HepG2 (cell line): ENCODE data around the gene BPIFB4. TPM values are rescaled to one million over a fixed set of nuclear protein-coding genes. Genes with fewer than 3 reads are reported as not detected.
"Not testable (repeated sequence)": the region's sequence is repeated elsewhere in the genome, so short reads cannot be mapped to it uniquely, and the experiment has no call there.

Experiments used
- CEBPB ChIP-seq: IDR thresholded peaks from 2 replicates; pipeline ENCODE4 v1.6.1; 2011; ENCODE audit warnings: low read depth, low read length, improper control_type of control experiment, borderline replicate concordance
- CREB1 ChIP-seq, 2 experiments: fragments of 450-650 bp in 1 of 2; IDR thresholded peaks; 2 replicates each; pipeline ENCODE4 v1.6.1; 2016 to 2017; ENCODE audit warnings: control low read depth in 1 of 2, mild to moderate bottlenecking in 1 of 2, missing compliant biosample characterization in 1 of 2, missing genetic modification characterization in 1 of 2
- ELF3 ChIP-seq: IDR thresholded peaks from 2 replicates; pipeline ENCODE4 v1.6.1; 2016; ENCODE audit warnings: missing genetic modification reagents, missing compliant biosample characterization
- FOSL2 ChIP-seq: sonication (generic); formaldehyde crosslinking; IDR thresholded peaks from 2 replicates; pipeline ENCODE4 v1.4.0; 2020; ENCODE audit warnings: missing genetic modification reagents
- FOXK1 ChIP-seq: sonication (generic); formaldehyde crosslinking; IDR thresholded peaks from 2 replicates; pipeline ENCODE4 v1.4.0; 2020; ENCODE audit warnings: low read depth, missing genetic modification reagents, borderline replicate concordance
- GFI1 ChIP-seq: sonication (generic); formaldehyde crosslinking; IDR thresholded peaks from 2 replicates; pipeline ENCODE4 v1.5.0; 2020; ENCODE audit warnings: missing genetic modification reagents, mild to moderate bottlenecking, borderline replicate concordance
- HMG20B ChIP-seq: conservative IDR thresholded peaks from 2 replicates; pipeline ENCODE4 v1.6.1; 2016; ENCODE audit warnings: missing genetic modification reagents, missing compliant biosample characterization
- KLF16 ChIP-seq, 2 experiments: sonication (generic) in 1 of 2; formaldehyde crosslinking in 1 of 2; IDR thresholded peaks; 2 replicates each; pipeline versions ENCODE4 v1.6.1 to v1.8.0; 2016 to 2023; ENCODE audit warnings: missing genetic modification reagents in 2 of 2, missing compliant biosample characterization in 1 of 2
- MXI1 ChIP-seq: IDR thresholded peaks from 3 replicates; pipeline ENCODE4 v1.6.1; 2012; ENCODE audit warnings: low read depth, low read length, inconsistent platforms, borderline replicate concordance
- NFYB ChIP-seq: sonication (generic); formaldehyde crosslinking; IDR thresholded peaks from 2 replicates; pipeline ENCODE4 v1.4.0; 2020; ENCODE audit warnings: missing genetic modification reagents
- NFYC ChIP-seq: IDR thresholded peaks from 2 replicates; pipeline ENCODE4 v1.6.1; 2016; ENCODE audit warnings: missing genetic modification reagents, missing compliant biosample characterization
- RARA ChIP-seq: IDR thresholded peaks from 2 replicates; pipeline ENCODE4 v1.6.1; 2016; ENCODE audit warnings: missing genetic modification reagents, missing compliant biosample characterization
- TBX3 ChIP-seq: fragments of 450-650 bp; IDR thresholded peaks from 2 replicates; pipeline ENCODE4 v1.6.1; 2017; ENCODE audit warnings: antibody characterized with exemption, mild to moderate bottlenecking, inconsistent platforms, borderline replicate concordance
- ZMYM2 ChIP-seq: sonication (generic); formaldehyde crosslinking; IDR thresholded peaks from 2 replicates; pipeline ENCODE4 v1.8.0; 2022; ENCODE audit warnings: mild to moderate bottlenecking, missing genetic modification reagents
- ZNF317 ChIP-seq: sonication (generic); formaldehyde crosslinking; IDR thresholded peaks from 2 replicates; pipeline ENCODE4 v1.5.0; 2020; ENCODE audit warnings: mild to moderate bottlenecking, missing genetic modification reagents
- polyA plus RNA-seq, 8 experiments: library from polyadenylated mRNA; depleted of rRNA in 3 of 8; stranded (reverse) in 7 of 8; unstranded in 1 of 8; fragments of >200 nt; fragmentation: Illumina TruSeq in 4 of 8; extraction: Trizol in 4 of 8; gene quantifications; 2 replicates each; pipeline versions ENCODE4 v1.2.1 to v1.2.3, GENCODE V29; 2011 to 2016; ENCODE audit warnings: low read depth in 4 of 8, missing spikeins in 1 of 8, mixed read lengths in 1 of 8; ENCODE audit not compliant: insufficient read depth in 1 of 8
- total RNA-seq, 5 experiments: library from RNA; depleted of rRNA; stranded (reverse); fragments of >200 nt; fragmentation: Illumina TruSeq; extraction: Trizol; gene quantifications; 2 replicates each; pipeline ENCODE4 v1.2.3, GENCODE V29; 2016; ENCODE audit warnings: low read depth in 1 of 5
- TF ChIP-seq, protein P1 (sequence below): sonication (generic); formaldehyde crosslinking; IDR thresholded peaks from 2 replicates; pipeline ENCODE4 v1.4.0; 2020; ENCODE audit warnings: missing genetic modification reagents
- TF ChIP-seq, protein P2 (sequence below), 2 experiments: fragments of 450-650 bp in 1 of 2; sonication (generic) in 1 of 2; formaldehyde crosslinking; IDR thresholded peaks; 2 replicates each; pipeline versions ENCODE4 v1.5.0 to v1.8.0; 2020 to 2022; ENCODE audit warnings: mild to moderate bottlenecking in 1 of 2, missing genetic modification reagents in 1 of 2
- TF ChIP-seq, protein P3 (sequence below): sonication (generic); formaldehyde crosslinking; IDR thresholded peaks from 2 replicates; pipeline ENCODE4 v1.4.0; 2020; ENCODE audit warnings: missing genetic modification reagents
- TF ChIP-seq, protein P4 (sequence below): IDR thresholded peaks from 2 replicates; pipeline ENCODE4 v1.6.1; 2016; ENCODE audit warnings: missing compliant biosample characterization, missing genetic modification reagents, borderline replicate concordance
- TF ChIP-seq, protein P5 (sequence below), 2 experiments: sonication (generic) in 1 of 2; formaldehyde crosslinking in 1 of 2; IDR thresholded peaks; 2 replicates each; pipeline versions ENCODE4 v1.5.1 to v1.6.1; 2011 to 2020; ENCODE audit warnings: borderline replicate concordance in 1 of 2, low read depth in 1 of 2, low read length in 1 of 2, mild to moderate bottlenecking in 1 of 2, missing genetic modification reagents in 1 of 2, moderate library complexity in 1 of 2

The BPIFB4 gene
- total and polyA plus RNA-seq, 2 of the 13 experiments (the other 11 are each of a cell fraction or from before 2014, with no cell fraction given) = 0.09 TPM; not detected in 1

DNA sequence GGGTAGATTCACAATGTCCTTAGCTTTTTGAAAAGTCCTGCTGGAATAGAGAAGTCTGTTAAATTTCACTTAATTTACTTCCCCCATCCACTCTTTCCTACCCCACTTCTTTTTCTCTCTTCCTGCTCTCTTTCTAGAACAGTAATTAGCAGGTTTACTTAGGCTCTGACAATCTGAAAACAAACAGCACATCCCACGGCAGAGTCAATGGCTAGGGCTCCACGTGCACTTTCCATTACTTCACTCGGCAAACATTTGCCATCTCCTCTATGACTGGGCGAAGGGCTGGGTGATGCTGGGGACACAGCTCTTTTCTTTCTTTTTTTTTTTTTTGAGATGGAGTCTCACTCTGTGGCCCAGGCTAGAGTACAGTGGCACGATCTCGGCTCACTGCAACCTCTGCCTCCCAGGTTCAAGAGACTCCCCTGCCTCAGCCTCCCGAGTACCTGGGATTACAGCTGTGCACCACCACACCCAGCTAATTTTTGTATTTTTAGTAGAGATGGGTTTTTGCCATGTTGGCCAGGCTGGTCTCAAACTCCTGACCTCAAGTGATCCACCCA lies 26.7 kb downstream of the BPIFB4 start (continued):
- TF ChIP-seq, protein P1, sequence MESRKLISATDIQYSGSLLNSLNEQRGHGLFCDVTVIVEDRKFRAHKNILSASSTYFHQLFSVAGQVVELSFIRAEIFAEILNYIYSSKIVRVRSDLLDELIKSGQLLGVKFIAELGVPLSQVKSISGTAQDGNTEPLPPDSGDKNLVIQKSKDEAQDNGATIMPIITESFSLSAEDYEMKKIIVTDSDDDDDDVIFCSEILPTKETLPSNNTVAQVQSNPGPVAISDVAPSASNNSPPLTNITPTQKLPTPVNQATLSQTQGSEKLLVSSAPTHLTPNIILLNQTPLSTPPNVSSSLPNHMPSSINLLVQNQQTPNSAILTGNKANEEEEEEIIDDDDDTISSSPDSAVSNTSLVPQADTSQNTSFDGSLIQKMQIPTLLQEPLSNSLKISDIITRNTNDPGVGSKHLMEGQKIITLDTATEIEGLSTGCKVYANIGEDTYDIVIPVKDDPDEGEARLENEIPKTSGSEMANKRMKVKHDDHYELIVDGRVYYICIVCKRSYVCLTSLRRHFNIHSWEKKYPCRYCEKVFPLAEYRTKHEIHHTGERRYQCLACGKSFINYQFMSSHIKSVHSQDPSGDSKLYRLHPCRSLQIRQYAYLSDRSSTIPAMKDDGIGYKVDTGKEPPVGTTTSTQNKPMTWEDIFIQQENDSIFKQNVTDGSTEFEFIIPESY (CRISPR knock-in tag) = peak; percentile 23; the same call in 1 of the 2 replicates
- TF ChIP-seq, protein P2, sequence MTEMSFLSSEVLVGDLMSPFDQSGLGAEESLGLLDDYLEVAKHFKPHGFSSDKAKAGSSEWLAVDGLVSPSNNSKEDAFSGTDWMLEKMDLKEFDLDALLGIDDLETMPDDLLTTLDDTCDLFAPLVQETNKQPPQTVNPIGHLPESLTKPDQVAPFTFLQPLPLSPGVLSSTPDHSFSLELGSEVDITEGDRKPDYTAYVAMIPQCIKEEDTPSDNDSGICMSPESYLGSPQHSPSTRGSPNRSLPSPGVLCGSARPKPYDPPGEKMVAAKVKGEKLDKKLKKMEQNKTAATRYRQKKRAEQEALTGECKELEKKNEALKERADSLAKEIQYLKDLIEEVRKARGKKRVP (CRISPR knock-in tag; IDR thresholded peaks at IDR 0.05) = peak in 1 of 2 experiments; percentile 61; a peak in 2 of 4 replicates
- TF ChIP-seq NFYB = peak; percentile 31; the same call in 1 of the 2 replicates
- not testable (repeated sequence) for TF ChIP-seq CREB1 (IDR thresholded peaks at IDR 0.05)
- peak; percentile 54 for TF ChIP-seq CREB1 (CRISPR knock-in tag; IDR thresholded peaks at IDR 0.05)
- TF ChIP-seq, protein P3, sequence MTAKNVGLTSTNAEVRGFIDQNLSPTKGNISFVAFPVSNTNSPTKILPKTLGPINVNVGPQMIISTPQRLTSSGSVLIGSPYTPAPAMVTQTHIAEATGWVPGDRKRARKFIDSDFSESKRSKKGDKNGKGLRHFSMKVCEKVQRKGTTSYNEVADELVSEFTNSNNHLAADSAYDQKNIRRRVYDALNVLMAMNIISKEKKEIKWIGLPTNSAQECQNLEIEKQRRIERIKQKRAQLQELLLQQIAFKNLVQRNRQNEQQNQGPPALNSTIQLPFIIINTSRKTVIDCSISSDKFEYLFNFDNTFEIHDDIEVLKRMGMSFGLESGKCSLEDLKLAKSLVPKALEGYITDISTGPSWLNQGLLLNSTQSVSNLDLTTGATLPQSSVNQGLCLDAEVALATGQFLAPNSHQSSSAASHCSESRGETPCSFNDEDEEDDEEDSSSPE (CRISPR knock-in tag) = 0 out of 2 replicates have a peak, but pooled peaks have one; percentile 54
- peak; percentile 63; the same call in 1 of the 2 replicates for TF ChIP-seq ZMYM2 (CRISPR knock-in tag)
- peak; percentile 50; the same call in 1 of the 2 replicates for TF ChIP-seq GFI1 (CRISPR knock-in tag)
- TF ChIP-seq FOSL2 (CRISPR knock-in tag) = peak; percentile 81
- TF ChIP-seq HMG20B (CRISPR knock-in tag) = peak; percentile 75; the same call in 1 of the 2 replicates
- 0 out of 2 replicates have a peak, but pooled peaks have one; percentile 31 for TF ChIP-seq NFYC
- TF ChIP-seq MXI1 = peak; percentile 36; the same call in 1 of the 3 replicates
- 0 out of 4 replicates have a peak, but pooled peaks of 1 of the 2 experiments have one; percentile 63 for TF ChIP-seq KLF16 (CRISPR knock-in tag; IDR thresholded peaks at IDR 0.05)
- TF ChIP-seq FOXK1 (CRISPR knock-in tag) = peak; percentile 48; the same call in 1 of the 2 replicates
- TF ChIP-seq CEBPB = peak; percentile 46; the same call in 1 of the 2 replicates
- peak; percentile 73; the same call in 1 of the 2 replicates for TF ChIP-seq TBX3
- TF ChIP-seq, protein P4, sequence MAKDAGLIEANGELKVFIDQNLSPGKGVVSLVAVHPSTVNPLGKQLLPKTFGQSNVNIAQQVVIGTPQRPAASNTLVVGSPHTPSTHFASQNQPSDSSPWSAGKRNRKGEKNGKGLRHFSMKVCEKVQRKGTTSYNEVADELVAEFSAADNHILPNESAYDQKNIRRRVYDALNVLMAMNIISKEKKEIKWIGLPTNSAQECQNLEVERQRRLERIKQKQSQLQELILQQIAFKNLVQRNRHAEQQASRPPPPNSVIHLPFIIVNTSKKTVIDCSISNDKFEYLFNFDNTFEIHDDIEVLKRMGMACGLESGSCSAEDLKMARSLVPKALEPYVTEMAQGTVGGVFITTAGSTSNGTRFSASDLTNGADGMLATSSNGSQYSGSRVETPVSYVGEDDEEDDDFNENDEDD (CRISPR knock-in tag) = peak; percentile 55; the same call in 1 of the 2 replicates
- 0 out of 2 replicates have a peak, but pooled peaks have one; percentile 41 for TF ChIP-seq ZNF317 (CRISPR knock-in tag)
- peak; percentile 84 for TF ChIP-seq RARA (CRISPR knock-in tag)
- peak; percentile 64 for TF ChIP-seq ELF3 (CRISPR knock-in tag)
- TF ChIP-seq, protein P5, sequence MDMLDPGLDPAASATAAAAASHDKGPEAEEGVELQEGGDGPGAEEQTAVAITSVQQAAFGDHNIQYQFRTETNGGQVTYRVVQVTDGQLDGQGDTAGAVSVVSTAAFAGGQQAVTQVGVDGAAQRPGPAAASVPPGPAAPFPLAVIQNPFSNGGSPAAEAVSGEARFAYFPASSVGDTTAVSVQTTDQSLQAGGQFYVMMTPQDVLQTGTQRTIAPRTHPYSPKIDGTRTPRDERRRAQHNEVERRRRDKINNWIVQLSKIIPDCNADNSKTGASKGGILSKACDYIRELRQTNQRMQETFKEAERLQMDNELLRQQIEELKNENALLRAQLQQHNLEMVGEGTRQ (IDR thresholded peaks at IDR 0.05; ENCODE audit: low read depth, low read length) = peak; percentile 58; the same call in 1 of the 2 replicates
- TF ChIP-seq, protein P5 (CRISPR knock-in tag; IDR thresholded peaks at IDR 0.05; ENCODE audit: borderline replicate concordance) = not testable (repeated sequence)
